HG03439 (cell line): Measurements from ENCODE around the gene SULT4A1.
"Not testable (repeated sequence)": the region's sequence is repeated elsewhere in the genome, so short reads cannot be mapped to it uniquely, and the experiment has no call there.

Source experiments
- ATAC-seq: cut with Tn5 transposase; IDR thresholded peaks from one replicate; pipeline ENCODE4 v1.9.1; 2021; ENCODE audit warnings: mild to moderate bottlenecking, moderate library complexity; ENCODE audit not compliant: unreplicated experiment

SULT4A1 gene

DNA sequence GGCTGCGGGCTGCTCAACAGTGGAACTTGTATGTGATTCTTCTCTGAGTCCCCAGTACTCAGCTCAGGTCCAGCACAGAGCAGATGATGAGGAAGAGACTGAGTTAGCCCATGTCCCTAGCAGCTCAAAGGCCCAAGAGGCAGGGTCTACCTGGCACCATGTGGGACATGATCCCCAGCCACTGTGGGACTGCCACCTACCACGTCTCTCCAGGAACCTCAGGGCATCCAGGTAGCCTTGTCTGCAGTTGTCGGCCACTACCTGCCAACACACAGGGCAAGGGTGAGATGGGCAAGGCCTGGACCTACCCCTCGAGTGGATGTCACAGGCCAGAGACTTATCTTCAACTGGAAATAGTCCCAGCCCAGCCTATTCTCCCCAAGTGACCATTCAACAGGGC is 25.1 kb upstream of the SULT4A1 start:
- ATAC-seq: no peak

DNA sequence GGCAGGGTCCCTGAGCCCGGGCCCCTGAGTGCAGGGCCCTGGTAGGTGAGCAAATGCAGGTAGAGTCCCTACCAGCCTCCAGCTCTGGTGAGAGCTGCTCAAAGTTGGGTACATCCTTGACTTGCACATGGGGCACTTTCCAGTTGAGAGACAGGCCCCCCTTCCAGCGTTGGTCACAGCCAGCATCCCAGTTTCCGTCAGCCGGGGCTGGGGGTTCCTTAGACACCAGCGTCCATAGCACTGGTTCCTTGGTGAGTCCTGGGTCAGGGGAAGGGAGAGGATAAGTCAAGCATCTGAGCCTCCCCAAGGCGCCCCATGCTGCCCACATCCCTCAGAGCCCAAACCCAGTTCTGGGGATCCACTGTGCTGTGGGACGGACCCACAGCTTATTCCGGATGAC is 23.9 kb upstream of the SULT4A1 start:
- ATAC-seq: no peak

DNA sequence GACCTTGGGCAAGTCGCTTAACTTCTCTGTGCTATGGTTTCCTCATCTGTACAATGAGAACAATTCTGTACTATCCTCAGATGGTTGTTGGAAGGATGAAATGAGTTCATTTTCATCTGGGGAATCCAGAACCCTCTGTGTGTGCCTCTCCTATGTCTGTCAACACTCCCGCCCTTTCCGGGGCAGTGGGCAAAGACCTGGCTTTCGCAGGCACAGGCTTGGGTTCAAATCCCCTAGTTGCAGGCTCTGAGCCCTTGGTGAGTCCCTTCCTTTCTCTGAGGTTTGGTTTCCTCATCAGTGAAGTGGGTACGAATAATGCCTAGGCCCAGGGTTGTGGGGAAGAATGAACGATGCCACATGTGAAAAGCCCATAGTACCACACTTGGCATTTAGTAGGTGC is 23.5 kb upstream of the SULT4A1 start:
- no peak for ATAC-seq

DNA sequence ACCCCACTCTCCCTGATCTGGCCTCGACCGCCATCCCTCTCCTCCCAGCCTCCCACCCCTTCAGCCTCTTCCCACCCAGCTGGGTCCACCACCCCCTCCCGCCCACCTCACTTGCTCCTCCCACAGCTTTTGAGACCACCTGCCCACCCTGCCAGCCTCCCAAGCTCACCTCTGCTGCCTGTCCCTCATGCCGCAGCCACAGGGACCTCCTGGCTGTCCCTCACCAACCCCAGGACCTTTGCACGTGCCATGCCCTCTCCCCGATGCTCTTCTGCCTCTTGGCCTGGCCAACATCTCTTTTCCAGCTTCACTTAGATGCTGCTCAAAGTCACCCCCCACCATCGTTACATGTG is 23.0 kb upstream of the SULT4A1 start:
- ATAC-seq: no peak

DNA sequence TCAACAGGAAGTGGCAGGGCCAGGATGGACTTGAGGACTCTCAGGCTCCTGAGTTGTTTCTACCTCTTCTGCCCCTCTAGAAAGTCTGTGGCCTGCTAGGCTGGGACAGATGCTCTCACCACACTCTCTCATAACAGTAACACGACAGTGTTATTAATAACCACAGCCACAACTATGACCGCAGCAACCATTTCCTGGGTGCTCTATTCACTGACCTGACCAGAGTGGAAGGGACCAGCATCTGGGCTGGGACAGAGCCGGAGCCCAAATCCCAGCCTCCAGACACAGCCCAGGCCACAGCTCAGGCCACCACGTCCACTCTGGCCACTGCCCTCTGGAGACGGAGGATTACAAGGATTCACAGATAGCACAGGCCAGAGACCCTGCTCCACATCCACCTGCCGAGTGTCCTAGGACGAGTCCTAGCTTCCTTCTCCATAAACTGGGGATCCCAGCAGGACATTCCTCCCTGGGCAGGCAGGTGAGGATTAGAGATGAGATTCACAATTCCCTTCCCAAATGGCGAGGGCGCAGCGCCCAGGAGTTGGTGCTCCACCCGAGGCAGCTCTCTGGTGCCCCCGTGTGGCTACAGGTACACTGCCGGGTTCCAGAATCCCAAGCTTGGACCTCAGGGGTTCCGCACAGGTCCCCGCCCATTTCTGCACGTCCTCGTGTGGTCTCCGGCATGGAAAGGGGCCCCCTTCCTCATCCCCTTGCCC is 22.4 kb upstream of the SULT4A1 start:
- ATAC-seq: peak; percentile 72

DNA sequence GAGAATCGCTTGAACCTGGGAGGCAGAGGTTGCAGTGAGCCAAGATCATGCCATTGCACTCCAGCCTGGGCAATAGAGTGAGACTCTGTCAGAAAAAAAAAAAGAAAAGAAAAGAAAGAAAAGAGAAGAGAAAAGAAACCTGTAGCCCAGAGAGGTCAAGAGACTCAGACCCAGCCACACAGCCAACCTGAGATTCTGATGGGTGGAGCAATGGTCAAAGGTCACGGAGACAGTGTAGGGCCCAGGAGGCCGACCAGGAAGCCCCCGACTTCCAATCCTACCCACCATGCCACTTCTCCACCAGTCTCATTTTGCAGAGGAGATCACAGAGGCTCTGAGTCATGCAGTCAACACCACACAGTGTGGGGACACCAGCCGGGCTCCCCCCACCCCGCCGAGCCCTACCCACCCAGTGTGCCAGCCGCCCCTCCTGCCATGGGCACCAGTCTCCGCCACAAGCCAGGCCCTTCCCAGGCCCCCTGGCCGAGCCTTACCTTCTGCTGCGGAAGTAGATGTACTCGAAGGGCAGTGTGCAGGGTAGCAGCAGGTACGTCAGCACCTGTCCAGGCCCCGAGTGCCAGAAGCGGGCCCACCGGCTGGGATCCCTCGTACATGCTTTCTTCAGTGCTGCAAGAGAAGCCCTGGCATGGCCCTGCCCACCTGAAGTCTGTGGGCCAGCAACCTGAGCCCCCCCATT is 21.6 kb upstream of the SULT4A1 start:
- no peak for ATAC-seq

DNA sequence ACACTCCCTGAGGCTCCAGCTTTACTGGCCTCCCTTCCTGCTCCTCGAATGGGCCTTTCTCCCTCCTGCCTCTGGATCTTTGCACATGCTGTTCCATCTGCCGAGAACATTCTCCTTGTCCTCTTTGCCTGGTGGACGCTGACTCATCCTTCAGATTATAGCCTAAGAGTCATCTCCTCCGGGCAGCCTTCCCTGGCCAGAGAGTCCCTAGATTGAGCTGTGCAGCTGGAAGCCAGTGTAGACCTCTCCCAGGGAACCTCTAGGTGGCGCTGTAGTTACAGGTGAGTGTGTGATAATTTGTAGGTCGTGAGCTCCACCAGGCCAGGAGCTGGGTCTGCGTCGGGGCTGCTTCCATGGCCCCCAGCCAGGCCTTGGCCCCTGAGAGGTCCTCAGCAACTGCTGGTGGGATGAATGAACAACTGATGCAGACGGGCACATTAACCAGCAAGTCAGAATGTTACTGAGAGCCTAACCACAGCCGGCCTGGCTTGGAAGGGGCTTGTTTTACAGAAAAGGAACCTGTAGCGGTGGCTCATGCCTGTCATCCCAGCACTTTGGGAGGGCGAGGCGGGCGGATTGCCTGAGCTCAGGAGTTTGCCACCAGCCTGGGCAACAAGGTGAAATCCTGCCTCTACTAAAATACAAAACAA is 20.8 kb upstream of the SULT4A1 start:
- no peak for ATAC-seq

DNA sequence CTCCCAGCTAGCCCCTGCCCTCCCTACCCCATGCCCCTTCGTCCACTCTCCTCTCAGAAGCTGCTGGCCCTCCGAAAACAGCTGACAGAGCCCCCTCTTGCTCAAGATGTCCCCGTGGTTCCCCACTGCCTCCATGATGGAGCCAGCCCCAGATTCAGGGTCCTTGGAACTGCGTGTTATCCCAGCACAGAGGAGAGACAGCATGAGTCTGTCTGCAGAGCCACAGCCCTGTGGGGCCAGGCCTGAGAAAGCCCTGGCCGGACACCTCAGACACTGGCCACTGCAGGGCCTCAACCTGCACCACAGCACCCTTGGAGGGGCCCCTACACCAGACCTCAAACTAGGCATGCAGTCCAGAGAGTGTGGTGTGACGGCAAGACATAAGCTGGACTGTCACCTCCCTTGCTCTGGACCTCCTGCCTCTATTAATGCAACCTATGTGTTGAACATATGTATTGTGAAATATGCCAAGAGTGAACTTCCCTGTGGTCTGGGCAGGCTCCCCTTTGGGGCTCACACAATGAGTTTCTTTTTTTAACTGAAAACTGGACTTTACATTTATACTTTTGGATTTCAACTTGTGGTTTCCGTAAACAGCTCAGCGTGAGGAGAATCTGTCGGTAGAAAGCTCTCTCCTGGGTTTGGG is 19.9 kb upstream of the SULT4A1 start:
- no peak for ATAC-seq

DNA sequence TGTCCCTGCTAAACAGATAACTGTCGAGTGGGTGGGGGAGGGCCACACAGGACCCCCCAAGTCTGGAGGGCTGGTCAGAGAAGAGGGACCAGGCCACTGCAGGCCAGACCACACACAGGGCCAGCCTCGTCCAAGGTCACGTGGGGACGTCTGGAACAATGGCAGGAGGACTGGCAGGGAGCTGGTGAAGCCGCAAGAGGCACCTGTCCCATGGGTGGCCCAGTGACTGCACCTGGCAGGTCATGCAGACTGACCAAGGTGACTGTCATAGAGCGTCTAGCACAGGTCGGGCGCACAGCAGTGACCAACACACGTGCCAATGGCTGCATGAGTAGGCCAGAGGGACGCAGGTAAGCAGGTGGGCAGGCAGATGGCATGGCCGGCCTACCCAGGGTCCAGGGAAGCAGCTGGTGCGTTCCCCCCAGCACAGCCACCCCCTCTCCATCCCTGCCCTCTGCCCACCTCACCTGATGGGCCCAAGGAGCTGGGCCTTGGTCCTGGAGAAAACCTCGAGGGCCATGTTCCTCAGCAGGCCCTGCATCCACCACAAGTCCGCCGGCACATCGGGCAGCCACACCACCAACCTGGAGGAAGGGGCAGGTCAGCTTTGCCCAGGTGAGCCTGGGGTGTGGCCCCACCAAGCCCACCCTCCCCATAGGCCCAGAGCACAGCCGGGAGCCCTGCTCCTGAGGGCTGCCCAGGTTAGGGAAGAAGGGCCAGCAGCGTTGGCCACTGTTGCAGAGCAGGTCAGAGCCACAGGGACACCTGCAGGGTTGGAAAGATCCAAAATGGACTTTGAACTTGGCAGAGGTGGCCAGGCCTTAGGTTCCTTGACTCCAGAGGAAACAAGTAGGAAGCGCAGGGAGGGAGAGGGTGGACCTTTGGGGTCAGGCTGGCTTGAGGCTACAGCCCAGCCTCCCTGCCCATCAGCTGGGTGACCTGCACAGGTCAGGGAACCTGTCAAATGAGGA is 19.1 kb upstream of the SULT4A1 start:
- no peak for ATAC-seq

DNA sequence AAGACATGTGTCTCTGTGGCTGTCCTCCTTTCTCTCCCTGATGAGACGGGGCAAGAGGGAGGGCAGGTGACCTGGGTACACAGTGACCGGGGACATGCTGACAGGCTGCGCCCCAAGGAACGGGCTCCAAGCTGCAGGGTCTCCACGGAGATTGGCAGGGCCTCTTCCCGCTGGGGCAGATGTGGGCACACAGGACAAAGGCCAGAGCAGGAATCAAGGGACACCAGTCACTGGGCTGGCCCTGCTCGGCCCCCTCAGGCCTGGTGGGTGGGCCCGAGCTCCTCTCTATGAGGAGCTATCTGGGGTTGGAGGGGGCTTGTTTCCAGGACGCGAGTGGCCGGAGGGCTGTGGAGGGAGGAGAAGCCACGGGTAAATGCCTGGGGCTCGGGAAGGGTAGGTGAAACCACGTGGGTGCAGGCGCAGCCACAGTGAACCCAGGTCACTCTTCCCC is 18.3 kb upstream of the SULT4A1 start:
- no peak for ATAC-seq

DNA sequence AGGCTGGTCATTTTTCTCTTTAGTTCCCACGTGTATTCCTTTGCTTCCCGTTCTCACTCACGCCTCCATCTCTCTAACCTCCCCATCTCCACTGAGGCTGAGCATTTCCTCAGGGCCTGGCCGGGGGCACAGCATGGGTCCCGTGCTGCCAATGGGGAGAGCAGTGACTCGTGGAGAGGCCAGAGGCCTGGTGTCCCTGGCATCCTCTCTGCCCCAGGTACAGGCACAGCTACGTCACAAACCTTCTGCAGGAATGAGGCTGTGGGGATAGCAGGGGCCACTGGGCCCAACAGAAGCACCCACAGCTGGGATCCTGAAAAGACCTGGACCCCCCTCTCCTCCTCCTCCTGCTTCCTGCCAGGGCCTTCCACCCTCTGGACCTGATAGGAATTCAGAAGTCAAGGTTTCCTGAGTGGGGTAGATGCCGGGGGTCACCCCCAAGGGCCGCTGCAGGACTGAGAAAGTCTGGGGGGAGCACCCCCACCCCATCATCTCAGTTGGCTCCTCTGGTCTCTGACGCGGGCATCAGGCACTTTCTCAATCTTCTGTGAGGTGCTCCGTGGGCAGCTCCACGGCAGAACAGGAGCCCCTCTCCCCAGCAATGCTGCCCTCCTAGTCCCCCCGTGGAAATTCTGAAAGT is 17.7 kb upstream of the SULT4A1 start:
- no peak for ATAC-seq

DNA sequence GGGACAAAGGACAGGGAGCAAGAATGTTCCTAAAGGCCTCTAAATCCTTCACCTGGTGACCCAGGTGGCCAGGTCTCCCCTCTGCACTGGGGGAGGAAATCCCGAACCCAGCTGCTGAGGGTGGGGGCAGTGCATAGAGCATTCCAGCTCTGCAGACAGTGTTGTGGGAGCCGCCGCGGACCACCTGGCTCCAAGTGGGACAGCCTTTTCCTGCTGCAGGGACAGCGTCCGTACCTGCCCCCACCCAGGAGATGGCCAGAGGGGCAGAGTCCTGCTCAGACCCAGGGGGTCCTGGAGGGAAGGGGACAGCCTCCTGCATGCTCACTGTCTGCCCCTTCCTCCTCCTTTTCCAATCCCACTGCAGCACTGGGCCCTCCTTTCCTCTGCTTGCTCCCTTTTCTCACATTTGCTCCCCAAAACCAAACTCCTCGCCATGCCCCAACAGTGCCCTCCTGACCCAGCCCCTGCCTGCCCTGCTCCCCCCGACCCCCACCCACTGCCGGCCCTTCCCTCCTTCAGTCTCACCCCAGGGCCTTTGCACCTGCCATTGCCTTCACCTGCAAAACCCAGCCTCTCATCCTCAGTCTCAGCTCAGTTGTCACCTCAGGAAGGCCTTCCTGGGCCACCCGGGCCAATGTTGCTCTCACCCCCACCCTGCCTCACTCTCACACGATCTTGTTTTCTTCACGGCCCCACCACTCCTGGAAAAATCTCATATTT is 16.7 kb upstream of the SULT4A1 start:
- ATAC-seq: no peak

DNA sequence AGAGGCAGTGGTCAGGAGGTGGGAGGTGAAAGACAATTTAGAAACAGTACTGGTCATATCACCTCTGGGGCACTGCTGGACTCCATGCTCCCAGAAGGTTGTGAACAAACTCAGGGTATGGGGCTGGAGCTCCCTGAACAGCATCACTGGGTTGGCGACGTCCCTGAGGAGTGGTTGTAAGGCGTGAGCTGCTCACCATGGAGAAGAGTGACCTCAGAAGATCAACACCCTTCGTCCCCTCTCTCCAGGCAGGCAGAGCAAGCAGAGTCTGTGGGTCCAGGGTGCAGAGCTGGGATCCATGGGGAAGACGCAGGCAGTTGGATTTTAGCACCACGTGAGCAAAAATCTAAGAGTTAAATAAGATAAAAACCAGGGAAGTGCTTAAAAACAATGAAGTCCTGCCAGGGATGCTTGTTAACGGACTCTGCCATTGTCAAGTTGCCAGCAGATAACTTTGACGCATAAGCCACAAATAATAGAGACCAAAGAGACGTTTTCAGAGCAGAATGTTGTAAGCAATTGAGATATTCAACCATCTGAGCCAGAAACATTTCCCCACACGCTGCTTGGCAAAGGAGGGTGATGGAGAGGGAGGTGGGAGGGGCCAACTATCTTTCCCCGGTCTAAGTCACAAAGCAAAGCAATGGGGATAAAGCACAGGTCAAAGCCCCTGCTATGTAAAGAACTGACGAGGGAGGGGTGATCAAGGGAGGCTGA is 15.9 kb upstream of the SULT4A1 start:
- ATAC-seq: no peak

DNA sequence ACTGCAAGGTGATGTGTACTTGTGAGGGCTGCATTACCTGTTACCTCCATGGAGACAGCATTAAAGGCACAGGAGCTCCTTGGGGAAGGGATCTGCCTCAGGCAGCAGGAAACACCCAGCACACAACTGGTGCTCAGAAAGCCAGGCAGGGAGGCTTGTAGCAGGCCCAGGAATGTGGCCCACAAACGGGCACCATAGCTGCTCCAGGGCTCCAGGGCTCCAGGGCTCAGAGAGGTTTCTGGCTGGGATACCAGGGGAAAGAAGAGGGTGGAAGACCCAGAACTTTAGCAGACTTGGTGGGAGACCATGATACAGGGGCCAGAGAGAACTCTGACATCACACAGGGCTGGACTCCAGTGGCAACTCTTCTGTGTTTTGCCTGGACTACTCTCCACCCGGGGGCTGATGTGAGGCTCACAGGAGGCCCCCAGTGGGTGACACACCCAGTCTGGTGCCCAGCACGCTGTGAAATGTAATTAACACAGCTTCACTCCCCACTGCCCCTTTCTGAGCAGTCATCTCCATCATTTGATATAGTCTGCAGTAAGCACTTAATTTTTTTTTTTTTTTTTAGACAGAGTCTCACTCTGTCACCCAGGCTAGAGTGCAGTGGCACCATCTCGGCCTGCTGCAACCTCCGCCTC is 14.7 kb upstream of the SULT4A1 start:
- ATAC-seq: no peak

DNA sequence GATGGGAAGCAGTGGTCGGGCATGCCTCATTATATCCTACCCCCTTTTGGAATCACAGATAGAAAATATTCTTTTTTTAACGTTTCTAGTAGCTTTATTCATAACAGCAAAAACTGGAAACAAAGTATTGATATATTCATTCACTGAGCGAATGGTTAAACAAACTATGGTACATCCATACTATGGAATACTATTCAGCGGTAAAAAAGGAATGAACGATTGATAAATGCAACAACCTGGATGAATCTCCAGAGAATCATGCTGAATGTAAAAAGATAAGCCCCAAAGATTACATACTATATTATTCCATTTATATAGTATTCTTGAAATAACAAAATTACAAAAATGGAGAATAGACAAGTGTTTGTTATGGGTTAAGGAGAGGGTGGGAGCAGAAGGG is 7.5 kb upstream of the SULT4A1 start:
- no peak for ATAC-seq

DNA sequence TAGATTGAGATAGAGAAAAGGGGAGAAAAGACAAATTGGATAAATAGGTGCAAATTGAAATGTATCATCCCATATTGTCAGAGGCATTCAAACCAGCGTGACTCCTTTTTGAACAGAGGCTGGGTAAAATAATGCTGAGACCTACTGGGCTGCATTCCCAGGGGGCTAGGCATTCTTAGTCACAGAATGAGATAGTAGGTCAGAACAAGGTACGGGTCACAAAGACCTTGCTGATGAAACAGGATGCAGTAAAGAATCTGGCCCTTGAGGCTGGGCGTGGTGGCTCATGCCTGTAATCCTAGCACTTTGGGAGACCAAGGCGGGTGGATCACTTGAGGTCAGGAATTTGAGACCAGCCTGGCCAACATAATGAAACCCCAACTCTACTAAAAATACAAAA is 6.7 kb upstream of the SULT4A1 start:
- ATAC-seq: not testable (repeated sequence)

DNA sequence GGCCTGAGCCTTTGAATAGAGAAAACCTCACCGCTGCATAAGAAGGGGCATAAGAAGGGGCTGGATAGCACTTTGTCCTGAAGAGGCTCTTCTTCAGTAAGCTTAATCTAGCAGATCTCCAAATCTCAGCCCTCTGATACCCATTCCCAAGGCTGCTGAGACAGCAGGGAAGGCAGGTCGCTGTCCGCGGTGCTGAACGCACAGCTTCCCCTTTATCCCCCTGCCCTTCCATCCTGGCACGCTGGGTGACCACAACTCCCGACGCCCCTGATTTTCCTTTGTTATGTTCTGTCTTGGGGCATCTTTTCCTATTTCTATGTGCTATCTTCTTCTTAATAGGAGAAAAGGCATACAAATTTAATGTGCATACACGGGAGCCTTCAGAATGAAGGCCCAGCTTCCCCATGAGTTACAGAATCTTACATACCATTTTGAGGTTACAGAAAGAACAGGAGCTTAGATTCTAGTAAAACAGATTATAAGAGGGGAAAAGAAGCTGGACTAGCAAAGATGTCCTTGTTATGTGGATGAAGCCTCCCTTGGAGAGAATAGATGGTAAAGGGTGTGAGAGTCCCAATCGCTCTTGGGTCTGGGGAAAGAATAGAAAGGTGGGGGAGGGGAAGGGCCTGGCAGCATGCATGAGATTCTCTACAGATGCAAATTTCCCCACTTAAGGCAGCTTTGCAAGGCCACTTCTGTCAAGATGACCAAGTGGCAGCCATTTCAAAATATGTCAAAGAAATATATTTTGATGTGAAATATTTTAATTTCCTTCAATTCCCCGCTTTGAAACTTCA is 5.7 kb upstream of the SULT4A1 start:
- ATAC-seq: no peak

DNA sequence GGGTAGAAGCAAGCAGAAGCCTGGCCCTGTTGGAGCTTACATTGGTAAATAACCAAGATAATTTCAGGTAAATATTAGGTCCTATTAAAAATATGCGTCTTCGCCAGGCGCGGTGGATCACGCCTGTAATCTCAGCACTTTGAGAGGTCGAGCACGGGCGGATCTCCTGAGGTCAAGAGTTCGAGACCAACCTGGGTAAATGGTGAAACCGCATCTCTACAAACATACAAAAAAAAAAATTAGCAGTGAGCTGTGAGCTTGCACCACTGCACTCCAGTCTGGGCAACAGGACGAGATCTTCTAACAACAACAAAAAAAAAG is 529 bp upstream of the SULT4A1 start:
- ATAC-seq: no peak
